ENCODE measurements around the gene ZNF485. TPM values are rescaled to one million over a fixed set of nuclear protein-coding genes. Genes with fewer than 3 reads are reported as not detected.

Gene ZNF485
- total RNA-seq, 2 donors from 2014 or later, result 9.6 to 9.9 TPM

DNA sequence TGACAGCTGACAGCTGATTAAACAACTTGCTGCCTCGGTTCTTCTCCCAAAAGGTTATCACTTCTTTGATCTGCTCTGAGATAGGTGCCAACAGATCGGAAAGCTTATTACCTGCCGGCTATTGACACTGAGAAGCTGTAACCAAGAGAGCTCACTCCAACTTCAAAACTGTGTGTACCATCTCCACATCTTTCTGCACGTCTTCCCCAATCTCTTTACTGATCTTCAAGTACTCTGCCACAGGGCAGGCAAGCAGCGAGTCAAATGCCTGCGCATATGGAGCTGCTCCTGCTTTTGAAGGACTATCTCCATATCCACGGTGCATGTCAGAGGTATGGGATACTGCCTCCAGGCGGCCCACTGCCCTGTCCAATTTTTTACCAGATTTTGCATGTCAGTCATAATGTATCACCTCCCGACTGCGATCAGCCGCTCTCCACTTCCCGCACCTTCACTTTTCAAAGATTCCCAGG lies 352 bp upstream of the ZNF485 start:
- peaks cover 4% of the 10 kb centered on the region for H3K4me1 ChIP-seq
- H3K27ac ChIP-seq, result peak overlapping the region in 2 of 4 donors; percentile 66 to 82
- 41 to 43% methylated on average over 12 of the region's 12 CpGs for WGBS, 2 donors
- no peaks in the 10 kb centered on the region for H3K27me3 ChIP-seq
- DNase-seq, result no peak
- intact Hi-C loops (cut with DNase I), result no loop called here
- peak; percentile 15 for ATAC-seq
- TF ChIP-seq, protein P1, sequence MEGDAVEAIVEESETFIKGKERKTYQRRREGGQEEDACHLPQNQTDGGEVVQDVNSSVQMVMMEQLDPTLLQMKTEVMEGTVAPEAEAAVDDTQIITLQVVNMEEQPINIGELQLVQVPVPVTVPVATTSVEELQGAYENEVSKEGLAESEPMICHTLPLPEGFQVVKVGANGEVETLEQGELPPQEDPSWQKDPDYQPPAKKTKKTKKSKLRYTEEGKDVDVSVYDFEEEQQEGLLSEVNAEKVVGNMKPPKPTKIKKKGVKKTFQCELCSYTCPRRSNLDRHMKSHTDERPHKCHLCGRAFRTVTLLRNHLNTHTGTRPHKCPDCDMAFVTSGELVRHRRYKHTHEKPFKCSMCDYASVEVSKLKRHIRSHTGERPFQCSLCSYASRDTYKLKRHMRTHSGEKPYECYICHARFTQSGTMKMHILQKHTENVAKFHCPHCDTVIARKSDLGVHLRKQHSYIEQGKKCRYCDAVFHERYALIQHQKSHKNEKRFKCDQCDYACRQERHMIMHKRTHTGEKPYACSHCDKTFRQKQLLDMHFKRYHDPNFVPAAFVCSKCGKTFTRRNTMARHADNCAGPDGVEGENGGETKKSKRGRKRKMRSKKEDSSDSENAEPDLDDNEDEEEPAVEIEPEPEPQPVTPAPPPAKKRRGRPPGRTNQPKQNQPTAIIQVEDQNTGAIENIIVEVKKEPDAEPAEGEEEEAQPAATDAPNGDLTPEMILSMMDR (IDR thresholded peaks at IDR 0.05), result no peak
- no peak for TF ChIP-seq POLR2A (IDR thresholded peaks at IDR 0.05)
- no peaks in the 10 kb centered on the region for H3K9me3 ChIP-seq
- H3K4me3 ChIP-seq, result peak overlapping the region in 1 of 2 donors; percentile 88
- H3K36me3 ChIP-seq (replicated peaks in 1 of 2; ENCODE audit: insufficient read depth in 1 of 2, low read depth in 2 of 2), result no peaks in the 10 kb centered on the region

DNA sequence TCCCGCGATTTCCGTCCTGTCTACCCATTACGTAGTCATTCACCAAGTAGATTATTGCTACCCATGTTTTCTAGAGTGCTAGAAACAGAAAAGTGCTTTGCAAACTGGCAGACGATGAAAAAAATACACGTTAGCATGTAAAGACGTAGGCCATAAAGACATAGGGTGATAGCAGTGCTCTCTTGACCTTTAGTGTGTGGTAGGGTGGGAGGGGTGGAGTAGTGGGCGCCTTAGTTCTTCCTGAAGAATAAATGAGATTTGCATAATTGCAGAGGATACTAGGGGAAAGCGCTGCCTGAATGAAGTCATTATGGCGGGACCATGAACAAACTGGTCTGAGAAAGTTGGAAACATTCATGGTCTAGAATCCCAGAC lies 948 bp downstream of the ZNF485 start:
- H3K36me3 ChIP-seq (replicated peaks in 1 of 2; ENCODE audit: insufficient read depth in 1 of 2, low read depth in 2 of 2), result no peaks in the 10 kb centered on the region
- ATAC-seq, result no peak
- DNase-seq, result no peak
- peak overlapping the region; percentile 68 to 88 for H3K4me3 ChIP-seq
- H3K27ac ChIP-seq, result peak overlapping the region in 3 of 4 donors; percentile 65 to 82 (median 66)
- H3K4me1 ChIP-seq, result peaks cover 4% of the 10 kb centered on the region
- 48 to 59% methylated on average over 10 of the region's 10 CpGs for WGBS, 2 donors
- intact Hi-C loops (cut with DNase I), result no loop called here
- H3K9me3 ChIP-seq, result no peaks in the 10 kb centered on the region
- TF ChIP-seq, protein P1 (IDR thresholded peaks at IDR 0.05), result no peak
- no peak for TF ChIP-seq POLR2A (IDR thresholded peaks at IDR 0.05)
- no peaks in the 10 kb centered on the region for H3K27me3 ChIP-seq

DNA sequence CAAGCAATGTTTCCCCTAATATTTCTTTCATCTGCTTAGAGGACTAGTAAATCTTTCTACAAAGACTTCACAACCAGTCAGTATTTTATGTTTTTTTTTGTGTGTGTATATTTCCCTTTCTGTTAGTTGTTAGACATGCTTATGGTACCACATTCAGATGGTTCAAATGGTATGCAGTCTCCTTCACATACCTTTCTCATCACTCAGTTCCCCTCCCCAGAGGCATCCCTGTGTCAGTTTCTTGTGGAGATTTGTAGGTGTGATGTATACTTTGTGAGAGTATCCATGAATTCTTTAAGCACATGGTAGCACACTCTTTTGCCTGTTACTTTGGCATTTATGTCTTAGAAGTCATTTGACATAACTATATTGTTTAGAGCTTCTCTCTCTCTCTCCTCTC lies 4.4 kb downstream of the ZNF485 start:
- Histone ChIP-seq H3K27ac (no peak overlapping the region), H3K27me3 (no peaks in the 10 kb centered on the region), H3K4me3 (no peak overlapping the region), H3K9me3 (peaks cover 0 to 6% (median 0%) of the 10 kb centered on the region in 3 donors), H3K4me1 (peaks cover 4% of the 10 kb centered on the region), H3K36me3 (replicated peaks in 1 of 2; ENCODE audit: insufficient read depth in 1 of 2, low read depth in 2 of 2) (peaks cover 0 to 7% of the 10 kb centered on the region in 2 donors)
- TF ChIP-seq POLR2A (IDR thresholded peaks at IDR 0.05), result no peak
- TF ChIP-seq, protein P1 (IDR thresholded peaks at IDR 0.05), result no peak
- intact Hi-C loops (cut with DNase I), result no loop called here
- DNase-seq, result no peak
- no peak for ATAC-seq

DNA sequence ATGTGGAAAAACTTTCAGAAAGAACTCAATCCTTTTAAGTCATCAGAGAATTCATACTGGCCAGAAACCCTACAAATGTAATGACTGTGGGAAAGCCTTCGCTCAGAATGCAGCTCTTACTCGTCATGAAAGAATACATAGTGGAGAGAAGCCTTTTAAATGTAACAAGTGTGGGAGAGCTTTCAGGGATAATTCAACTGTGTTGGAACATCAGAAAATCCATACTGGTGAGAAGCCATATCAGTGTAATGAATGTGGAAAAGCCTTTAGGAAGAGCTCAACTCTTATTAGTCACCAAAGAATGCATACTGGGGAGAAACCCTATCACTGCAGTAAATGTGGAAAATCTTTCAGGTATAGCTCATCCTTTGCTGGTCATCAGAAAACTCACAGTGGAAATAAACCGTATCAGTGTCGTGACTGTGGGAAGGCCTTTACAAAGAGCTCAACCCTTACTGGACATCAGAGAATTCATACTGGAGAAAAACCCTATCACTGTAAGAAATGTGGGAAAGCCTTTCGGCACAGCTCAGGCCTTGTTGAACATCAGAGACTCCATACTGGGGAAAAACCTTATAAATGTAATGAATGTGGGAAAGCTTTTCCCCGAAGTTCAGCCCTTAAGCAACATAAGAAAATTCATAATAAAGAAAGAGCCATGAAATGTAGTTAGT lies 10.6 kb downstream of the ZNF485 start:
- ATAC-seq (no peak), DNase-seq (no peak)
- Histone ChIP-seq H3K27ac (no peak overlapping the region), H3K4me1 (no peaks in the 10 kb centered on the region), H3K36me3 (replicated peaks in 1 of 2; ENCODE audit: insufficient read depth in 1 of 2, low read depth in 2 of 2) (peaks cover 10 to 22% of the 10 kb centered on the region in 2 donors), H3K4me3 (no peak overlapping the region), H3K9me3 (peaks cover 0 to 25% (median 0%) of the 10 kb centered on the region in 3 donors), H3K27me3 (no peaks in the 10 kb centered on the region)
- TF ChIP-seq, protein P1 (IDR thresholded peaks at IDR 0.05), result no peak
- no peak for TF ChIP-seq POLR2A (IDR thresholded peaks at IDR 0.05)
- intact Hi-C loops (cut with DNase I), result no loop called here
- WGBS, 2 donors, result 81 to 95% methylated on average over 6 of the region's 6 CpGs

DNA sequence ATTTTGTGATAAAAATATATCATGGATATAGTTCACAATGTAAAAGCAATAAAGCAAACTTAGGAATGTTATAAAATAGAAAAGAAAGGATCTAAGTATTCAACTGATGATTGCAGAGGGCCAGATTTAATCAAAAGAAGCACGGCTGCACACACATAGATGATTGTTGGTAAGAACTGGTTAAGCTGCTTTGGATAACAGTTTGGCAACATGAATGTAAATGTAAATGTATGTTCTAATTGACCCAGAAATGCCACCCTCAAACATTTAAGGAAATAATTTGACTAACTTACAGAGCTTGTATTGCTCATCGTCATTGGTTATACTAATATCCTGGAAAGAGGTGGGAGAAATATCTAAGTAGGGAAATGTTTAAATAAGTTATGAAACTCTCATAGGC lies 13.1 kb downstream of the ZNF485 start:
- DNase-seq (no peak), ATAC-seq (no peak)
- Histone ChIP-seq H3K36me3 (replicated peaks in 1 of 2; ENCODE audit: insufficient read depth in 1 of 2, low read depth in 2 of 2) (peaks cover 10 to 18% of the 10 kb centered on the region in 2 donors), H3K27ac (no peak overlapping the region), H3K4me3 (no peak overlapping the region), H3K4me1 (no peaks in the 10 kb centered on the region), H3K9me3 (peaks cover 0 to 19% (median 0%) of the 10 kb centered on the region in 3 donors), H3K27me3 (no peaks in the 10 kb centered on the region)
- 94 to 97% methylated on average over 2 of the region's 2 CpGs for WGBS, 2 donors
- TF ChIP-seq, protein P1 (IDR thresholded peaks at IDR 0.05), result no peak
- TF ChIP-seq POLR2A (IDR thresholded peaks at IDR 0.05), result no peak
- intact Hi-C loops (cut with DNase I), result no loop called here
